ENCODE measurements around the gene PACS2. TPM values are rescaled to one million over a fixed set of nuclear protein-coding genes. Genes with fewer than 3 reads are reported as not detected.
A peak's percentile ranks its signal among the peaks of the same experiment; 100 is the strongest.

PACS2 gene
- total RNA-seq, 1 donor from 2014 or later, result 263 TPM

GRCh38 chr14:105426416-105427130 lies 112.0 kb downstream of the PACS2 start:
- Mint-ChIP-seq H3K27ac (ENCODE audit: unreplicated experiment) (peak overlapping the region; percentile 64), H3K4me3 (ENCODE audit: unreplicated experiment) (peak overlapping the region; percentile 60), H3K36me3 (ENCODE audit: unreplicated experiment) (peaks cover 12% of the 10 kb centered on the region), H3K27me3 (ENCODE audit: unreplicated experiment) (peaks cover 3% of the 10 kb centered on the region), H3K4me1 (ENCODE audit: low read depth, unreplicated experiment) (peaks cover 19% of the 10 kb centered on the region), H3K9me3 (ENCODE audit: unreplicated experiment) (peaks cover 4% of the 10 kb centered on the region)
- TF ChIP-seq, protein P1, sequence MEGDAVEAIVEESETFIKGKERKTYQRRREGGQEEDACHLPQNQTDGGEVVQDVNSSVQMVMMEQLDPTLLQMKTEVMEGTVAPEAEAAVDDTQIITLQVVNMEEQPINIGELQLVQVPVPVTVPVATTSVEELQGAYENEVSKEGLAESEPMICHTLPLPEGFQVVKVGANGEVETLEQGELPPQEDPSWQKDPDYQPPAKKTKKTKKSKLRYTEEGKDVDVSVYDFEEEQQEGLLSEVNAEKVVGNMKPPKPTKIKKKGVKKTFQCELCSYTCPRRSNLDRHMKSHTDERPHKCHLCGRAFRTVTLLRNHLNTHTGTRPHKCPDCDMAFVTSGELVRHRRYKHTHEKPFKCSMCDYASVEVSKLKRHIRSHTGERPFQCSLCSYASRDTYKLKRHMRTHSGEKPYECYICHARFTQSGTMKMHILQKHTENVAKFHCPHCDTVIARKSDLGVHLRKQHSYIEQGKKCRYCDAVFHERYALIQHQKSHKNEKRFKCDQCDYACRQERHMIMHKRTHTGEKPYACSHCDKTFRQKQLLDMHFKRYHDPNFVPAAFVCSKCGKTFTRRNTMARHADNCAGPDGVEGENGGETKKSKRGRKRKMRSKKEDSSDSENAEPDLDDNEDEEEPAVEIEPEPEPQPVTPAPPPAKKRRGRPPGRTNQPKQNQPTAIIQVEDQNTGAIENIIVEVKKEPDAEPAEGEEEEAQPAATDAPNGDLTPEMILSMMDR (IDR thresholded peaks at IDR 0.05; ENCODE audit: partially characterized antibody, unreplicated experiment), result no peak
- peak; percentile 57 for DNase-seq

- Mint-ChIP-seq H3K9me3 (ENCODE audit: unreplicated experiment) (peaks cover 4% of the 10 kb centered on the region), H3K4me1 (ENCODE audit: low read depth, unreplicated experiment) (peaks cover 19% of the 10 kb centered on the region), H3K36me3 (ENCODE audit: unreplicated experiment) (peaks cover 12% of the 10 kb centered on the region), H3K27me3 (ENCODE audit: unreplicated experiment) (peaks cover 3% of the 10 kb centered on the region), H3K27ac (ENCODE audit: unreplicated experiment) (peak overlapping the region; percentile 64), H3K4me3 (ENCODE audit: unreplicated experiment) (no peak overlapping the region)
- DNase-seq, result no peak
- TF ChIP-seq, protein P1 (IDR thresholded peaks at IDR 0.05; ENCODE audit: partially characterized antibody, unreplicated experiment), result no peak
Measured at GRCh38 chr14:105427412-105427811, 112.9 kb downstream of the PACS2 start.

- TF ChIP-seq, protein P1 (IDR thresholded peaks at IDR 0.05; ENCODE audit: partially characterized antibody, unreplicated experiment), result no peak
- peaks cover 12% of the 10 kb centered on the region for H3K36me3 Mint-ChIP-seq (ENCODE audit: unreplicated experiment)
- peaks cover 4% of the 10 kb centered on the region for H3K9me3 Mint-ChIP-seq (ENCODE audit: unreplicated experiment)
- peaks cover 3% of the 10 kb centered on the region for H3K27me3 Mint-ChIP-seq (ENCODE audit: unreplicated experiment)
- H3K4me3 Mint-ChIP-seq (ENCODE audit: unreplicated experiment), result no peak overlapping the region
- no peak for DNase-seq
- H3K27ac Mint-ChIP-seq (ENCODE audit: unreplicated experiment), result no peak overlapping the region
- peaks cover 15% of the 10 kb centered on the region for H3K4me1 Mint-ChIP-seq (ENCODE audit: low read depth, unreplicated experiment)
Measured at GRCh38 chr14:105427936-105428485, 113.5 kb downstream of the PACS2 start.

DNA sequence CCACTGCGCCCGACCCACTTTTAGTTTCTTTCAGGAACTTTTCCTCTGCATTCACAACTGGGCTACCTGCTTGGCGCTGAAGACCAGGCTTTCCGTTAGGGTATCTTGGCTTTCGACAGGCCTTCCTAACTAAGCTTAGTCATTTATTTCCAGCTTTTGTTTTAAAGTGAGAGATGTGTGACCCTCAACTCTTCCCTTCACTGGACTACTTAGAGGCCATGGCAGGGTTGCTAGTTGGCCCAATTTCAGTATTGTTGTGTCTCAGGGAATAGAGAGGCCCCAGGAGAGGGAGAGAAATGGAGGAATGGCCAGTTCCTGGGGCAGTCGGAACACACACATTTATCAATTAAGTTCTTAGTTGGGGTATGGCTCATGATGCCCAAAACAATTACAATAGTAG lies 115.5 kb downstream of the PACS2 start:
- H3K36me3 Mint-ChIP-seq (ENCODE audit: unreplicated experiment), result peaks cover 16% of the 10 kb centered on the region
- no peak overlapping the region for H3K4me3 Mint-ChIP-seq (ENCODE audit: unreplicated experiment)
- H3K27me3 Mint-ChIP-seq (ENCODE audit: unreplicated experiment), result peaks cover 3% of the 10 kb centered on the region
- H3K4me1 Mint-ChIP-seq (ENCODE audit: low read depth, unreplicated experiment), result peaks cover 13% of the 10 kb centered on the region
- peaks cover 6% of the 10 kb centered on the region for H3K9me3 Mint-ChIP-seq (ENCODE audit: unreplicated experiment)
- no peak overlapping the region for H3K27ac Mint-ChIP-seq (ENCODE audit: unreplicated experiment)
- no peak for DNase-seq
- TF ChIP-seq, protein P1 (IDR thresholded peaks at IDR 0.05; ENCODE audit: partially characterized antibody, unreplicated experiment), result no peak

GRCh38 chr14:105430565-105430964 lies 116.0 kb downstream of the PACS2 start:
- H3K4me3 Mint-ChIP-seq (ENCODE audit: unreplicated experiment), result no peak overlapping the region
- H3K27ac Mint-ChIP-seq (ENCODE audit: unreplicated experiment), result no peak overlapping the region
- no peak for DNase-seq
- TF ChIP-seq, protein P1 (IDR thresholded peaks at IDR 0.05; ENCODE audit: partially characterized antibody, unreplicated experiment), result no peak
- peaks cover 21% of the 10 kb centered on the region for H3K36me3 Mint-ChIP-seq (ENCODE audit: unreplicated experiment)
- peaks cover 8% of the 10 kb centered on the region for H3K9me3 Mint-ChIP-seq (ENCODE audit: unreplicated experiment)
- peaks cover 3% of the 10 kb centered on the region for H3K27me3 Mint-ChIP-seq (ENCODE audit: unreplicated experiment)
- peaks cover 13% of the 10 kb centered on the region for H3K4me1 Mint-ChIP-seq (ENCODE audit: low read depth, unreplicated experiment)

Data from glutamatergic neuron (in vitro differentiated cells).